Measurements from ENCODE around the gene PANK4.

PANK4 gene

GRCh38 chr1:2475571-2475970, 50.8 kb downstream of the PANK4 start:
- no peak overlapping the region for H3K4me3 ChIP-seq (IDR thresholded peaks at IDR 0.05; ENCODE audit: insufficient read depth, low read depth, low read length)
- H3K27me3 ChIP-seq (ENCODE audit: insufficient read depth, low read depth), result peaks cover 96% of the 10 kb centered on the region
- H3K4me1 ChIP-seq (ENCODE audit: low read depth, poor library complexity, severe bottlenecking), result peaks cover 11% of the 10 kb centered on the region
- TF ChIP-seq, protein P1, sequence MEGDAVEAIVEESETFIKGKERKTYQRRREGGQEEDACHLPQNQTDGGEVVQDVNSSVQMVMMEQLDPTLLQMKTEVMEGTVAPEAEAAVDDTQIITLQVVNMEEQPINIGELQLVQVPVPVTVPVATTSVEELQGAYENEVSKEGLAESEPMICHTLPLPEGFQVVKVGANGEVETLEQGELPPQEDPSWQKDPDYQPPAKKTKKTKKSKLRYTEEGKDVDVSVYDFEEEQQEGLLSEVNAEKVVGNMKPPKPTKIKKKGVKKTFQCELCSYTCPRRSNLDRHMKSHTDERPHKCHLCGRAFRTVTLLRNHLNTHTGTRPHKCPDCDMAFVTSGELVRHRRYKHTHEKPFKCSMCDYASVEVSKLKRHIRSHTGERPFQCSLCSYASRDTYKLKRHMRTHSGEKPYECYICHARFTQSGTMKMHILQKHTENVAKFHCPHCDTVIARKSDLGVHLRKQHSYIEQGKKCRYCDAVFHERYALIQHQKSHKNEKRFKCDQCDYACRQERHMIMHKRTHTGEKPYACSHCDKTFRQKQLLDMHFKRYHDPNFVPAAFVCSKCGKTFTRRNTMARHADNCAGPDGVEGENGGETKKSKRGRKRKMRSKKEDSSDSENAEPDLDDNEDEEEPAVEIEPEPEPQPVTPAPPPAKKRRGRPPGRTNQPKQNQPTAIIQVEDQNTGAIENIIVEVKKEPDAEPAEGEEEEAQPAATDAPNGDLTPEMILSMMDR (conservative IDR thresholded peaks at IDR 0.05; ENCODE audit: low read depth, low read length), result no peak
- H2AFZ ChIP-seq (ENCODE audit: low read depth), result no peak overlapping the region
- no peaks in the 10 kb centered on the region for H3K79me2 ChIP-seq (ENCODE audit: insufficient read depth, low read depth)
- no peak overlapping the region for H3K9ac ChIP-seq
- no peaks in the 10 kb centered on the region for H3K36me3 ChIP-seq (ENCODE audit: insufficient read depth)
- no peaks in the 10 kb centered on the region for H4K20me1 ChIP-seq (ENCODE audit: insufficient read depth)
- H3K27ac ChIP-seq, result no peak overlapping the region
- H3K4me2 ChIP-seq, result no peak overlapping the region

- Histone ChIP-seq H4K20me1 (ENCODE audit: insufficient read depth) (no peaks in the 10 kb centered on the region), H3K4me2 (no peak overlapping the region), H3K4me3 (IDR thresholded peaks at IDR 0.05; ENCODE audit: insufficient read depth, low read depth, low read length) (no peak overlapping the region), H3K27me3 (ENCODE audit: insufficient read depth, low read depth) (peaks cover 100% of the 10 kb centered on the region), H3K27ac (no peak overlapping the region), H3K36me3 (ENCODE audit: insufficient read depth) (no peaks in the 10 kb centered on the region), H3K79me2 (ENCODE audit: insufficient read depth, low read depth) (no peaks in the 10 kb centered on the region), H3K9ac (no peak overlapping the region), H2AFZ (ENCODE audit: low read depth) (no peak overlapping the region), H3K4me1 (ENCODE audit: low read depth, poor library complexity, severe bottlenecking) (peaks cover 4% of the 10 kb centered on the region)
- TF ChIP-seq, protein P1 (conservative IDR thresholded peaks at IDR 0.05; ENCODE audit: low read depth, low read length), result no peak
These were observed 51.4 kb downstream of the PANK4 start for GRCh38 chr1:2474933-2475371.

DNA sequence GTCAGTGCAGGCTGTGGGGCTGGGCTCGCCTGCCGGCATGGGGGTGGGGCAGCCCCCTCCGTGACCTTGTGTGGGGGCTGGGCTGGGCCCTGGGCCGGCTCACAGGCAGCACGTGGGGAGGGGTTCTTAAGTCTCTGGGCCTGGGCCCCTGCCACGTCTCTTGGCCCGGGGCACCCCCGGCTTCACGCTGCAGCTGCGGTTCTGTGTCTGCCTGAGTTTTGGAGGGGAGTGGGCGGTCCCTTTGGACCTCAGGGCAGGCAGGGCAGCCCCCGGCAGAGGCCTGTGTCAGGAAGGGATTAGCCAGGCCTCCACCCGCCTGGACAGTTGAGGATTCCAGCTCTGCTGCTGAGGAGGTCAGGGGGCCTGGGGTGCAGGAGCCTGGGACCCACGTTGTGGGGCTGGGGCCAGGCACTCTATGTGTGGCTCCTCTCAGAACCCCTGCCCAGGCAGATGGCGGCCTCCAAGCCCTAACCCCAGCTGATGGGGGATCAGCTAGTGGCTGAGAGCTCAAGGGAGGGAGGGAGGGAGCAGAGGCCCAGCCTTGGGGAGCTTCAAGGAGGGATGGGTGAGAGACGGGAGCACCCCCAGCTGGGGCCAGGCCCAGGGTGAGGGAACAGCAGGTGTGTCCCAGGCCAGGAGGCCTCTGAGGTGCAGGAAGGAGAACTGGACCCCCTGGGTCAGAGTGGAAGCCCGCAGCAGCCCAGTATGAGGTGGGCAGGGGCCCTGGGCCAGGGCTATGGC, 52.1 kb downstream of the PANK4 start:
- no peaks in the 10 kb centered on the region for H3K36me3 ChIP-seq (ENCODE audit: insufficient read depth)
- no peak overlapping the region for H3K27ac ChIP-seq
- H4K20me1 ChIP-seq (ENCODE audit: insufficient read depth), result no peaks in the 10 kb centered on the region
- peaks cover 100% of the 10 kb centered on the region for H3K27me3 ChIP-seq (ENCODE audit: insufficient read depth, low read depth)
- no peak overlapping the region for H3K9ac ChIP-seq
- no peak overlapping the region for H2AFZ ChIP-seq (ENCODE audit: low read depth)
- no peak overlapping the region for H3K4me3 ChIP-seq (IDR thresholded peaks at IDR 0.05; ENCODE audit: insufficient read depth, low read depth, low read length)
- no peaks in the 10 kb centered on the region for H3K79me2 ChIP-seq (ENCODE audit: insufficient read depth, low read depth)
- TF ChIP-seq, protein P1 (conservative IDR thresholded peaks at IDR 0.05; ENCODE audit: low read depth, low read length), result no peak
- H3K4me1 ChIP-seq (ENCODE audit: low read depth, poor library complexity, severe bottlenecking), result no peaks in the 10 kb centered on the region
- no peak overlapping the region for H3K4me2 ChIP-seq

- Histone ChIP-seq H3K4me2 (no peak overlapping the region), H3K79me2 (ENCODE audit: insufficient read depth, low read depth) (no peaks in the 10 kb centered on the region), H4K20me1 (ENCODE audit: insufficient read depth) (no peaks in the 10 kb centered on the region), H3K27me3 (ENCODE audit: insufficient read depth, low read depth) (peaks cover 100% of the 10 kb centered on the region), H3K4me3 (IDR thresholded peaks at IDR 0.05; ENCODE audit: insufficient read depth, low read depth, low read length) (no peak overlapping the region), H3K4me1 (ENCODE audit: low read depth, poor library complexity, severe bottlenecking) (no peaks in the 10 kb centered on the region), H3K27ac (no peak overlapping the region), H3K36me3 (ENCODE audit: insufficient read depth) (no peaks in the 10 kb centered on the region), H3K9ac (no peak overlapping the region), H2AFZ (ENCODE audit: low read depth) (no peak overlapping the region)
- TF ChIP-seq, protein P1 (conservative IDR thresholded peaks at IDR 0.05; ENCODE audit: low read depth, low read length), result no peak
These were observed 53.2 kb downstream of the PANK4 start for GRCh38 chr1:2473198-2473597.

Data from KMS-11 (cell line).